Measurements from ENCODE around the gene PRR29.

PRR29 gene

DNA sequence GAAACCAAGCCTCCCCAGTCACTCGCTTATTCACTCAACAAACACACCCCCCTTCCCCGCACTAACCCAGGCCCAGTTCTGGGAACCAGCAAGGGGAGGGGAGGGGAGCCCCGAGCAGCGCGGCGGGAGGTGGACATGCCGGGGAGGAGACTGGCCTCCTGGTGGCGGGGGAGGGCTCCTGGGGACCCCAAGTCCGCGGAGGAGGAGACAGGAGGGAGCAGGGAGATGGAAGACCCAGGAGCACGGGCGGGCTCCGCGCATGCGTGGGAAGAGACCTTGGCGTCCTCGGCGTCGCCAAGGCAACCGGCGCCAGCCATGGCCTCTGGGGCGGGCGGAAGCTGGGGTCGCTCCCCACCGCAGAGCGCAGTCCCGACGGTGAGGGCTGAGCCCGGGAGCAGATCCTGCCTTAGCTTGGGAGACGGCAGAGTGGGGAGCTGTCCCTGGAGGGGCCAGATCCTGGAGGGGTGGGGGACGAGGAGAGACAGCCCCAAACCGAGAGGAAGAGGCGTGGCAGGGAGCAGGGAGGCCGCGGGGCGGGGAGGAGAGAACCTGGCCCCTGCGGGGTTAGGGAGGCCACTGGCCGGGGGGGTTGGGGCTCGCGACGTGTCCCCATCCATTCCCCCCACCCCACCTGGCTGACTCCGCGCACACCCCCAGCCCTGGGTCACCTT, at the start of gene PRR29:
Gene PRR29 (plus strand): TSS at position 302 of the 671 bp plus-strand sequence. CDS start 14 bp downstream, at position 316.
- DNase-seq: peak; percentile 85

DNA sequence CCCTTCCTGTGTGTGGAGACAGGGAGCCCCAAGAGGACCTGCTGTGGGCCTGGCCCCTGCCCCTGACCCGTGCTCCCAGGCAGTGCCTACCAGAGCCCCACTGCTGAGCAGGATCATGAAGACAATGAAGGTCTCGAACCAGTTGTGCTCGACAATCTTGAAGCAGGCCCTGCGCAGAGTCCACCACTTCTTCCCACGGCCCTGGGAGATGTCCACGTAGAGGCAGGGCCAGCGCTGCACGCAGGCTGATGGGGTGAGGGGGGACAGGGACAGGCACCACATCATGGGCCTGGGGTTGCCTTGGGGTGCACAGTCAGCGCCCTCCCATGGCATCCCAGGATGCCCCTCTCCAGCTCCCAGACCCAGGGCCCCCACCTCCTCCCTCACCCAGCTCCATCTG, 49.6 kb upstream of the PRR29 start:
- no peak for DNase-seq

DNA sequence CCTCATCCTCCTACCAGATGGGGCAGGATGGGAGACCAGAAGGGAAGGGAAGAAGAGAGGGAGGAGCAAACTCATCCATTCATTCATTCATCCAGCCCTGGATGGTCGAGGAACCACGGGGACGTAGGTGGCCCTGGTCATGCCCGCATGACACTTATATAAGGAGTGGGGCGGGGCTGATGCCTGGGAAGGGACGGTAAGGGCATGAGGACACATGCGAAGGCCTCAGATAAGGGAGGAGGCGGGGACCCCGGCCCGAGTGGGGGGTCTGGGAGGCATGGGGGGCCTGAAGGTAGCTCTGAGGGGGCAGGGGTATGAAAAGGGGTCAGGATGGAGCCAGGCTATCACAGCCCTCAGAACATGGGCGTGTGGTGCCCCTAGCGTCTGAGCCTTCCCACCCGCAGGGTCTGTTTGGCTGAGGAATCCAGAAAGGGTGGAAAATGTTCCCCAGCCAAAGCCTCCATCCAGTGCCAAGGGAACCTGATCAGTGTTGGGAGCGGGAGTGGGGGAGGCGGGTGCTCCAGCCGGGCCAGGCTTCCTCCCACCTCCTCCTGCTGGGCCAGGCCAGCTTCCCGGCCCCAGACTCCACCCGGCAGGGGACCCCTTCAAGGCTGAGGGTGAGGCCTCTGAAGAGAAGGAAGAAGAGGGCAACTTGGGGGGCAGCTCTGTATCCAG, 48.4 kb upstream of the PRR29 start:
- peak; percentile 67 for DNase-seq

DNA sequence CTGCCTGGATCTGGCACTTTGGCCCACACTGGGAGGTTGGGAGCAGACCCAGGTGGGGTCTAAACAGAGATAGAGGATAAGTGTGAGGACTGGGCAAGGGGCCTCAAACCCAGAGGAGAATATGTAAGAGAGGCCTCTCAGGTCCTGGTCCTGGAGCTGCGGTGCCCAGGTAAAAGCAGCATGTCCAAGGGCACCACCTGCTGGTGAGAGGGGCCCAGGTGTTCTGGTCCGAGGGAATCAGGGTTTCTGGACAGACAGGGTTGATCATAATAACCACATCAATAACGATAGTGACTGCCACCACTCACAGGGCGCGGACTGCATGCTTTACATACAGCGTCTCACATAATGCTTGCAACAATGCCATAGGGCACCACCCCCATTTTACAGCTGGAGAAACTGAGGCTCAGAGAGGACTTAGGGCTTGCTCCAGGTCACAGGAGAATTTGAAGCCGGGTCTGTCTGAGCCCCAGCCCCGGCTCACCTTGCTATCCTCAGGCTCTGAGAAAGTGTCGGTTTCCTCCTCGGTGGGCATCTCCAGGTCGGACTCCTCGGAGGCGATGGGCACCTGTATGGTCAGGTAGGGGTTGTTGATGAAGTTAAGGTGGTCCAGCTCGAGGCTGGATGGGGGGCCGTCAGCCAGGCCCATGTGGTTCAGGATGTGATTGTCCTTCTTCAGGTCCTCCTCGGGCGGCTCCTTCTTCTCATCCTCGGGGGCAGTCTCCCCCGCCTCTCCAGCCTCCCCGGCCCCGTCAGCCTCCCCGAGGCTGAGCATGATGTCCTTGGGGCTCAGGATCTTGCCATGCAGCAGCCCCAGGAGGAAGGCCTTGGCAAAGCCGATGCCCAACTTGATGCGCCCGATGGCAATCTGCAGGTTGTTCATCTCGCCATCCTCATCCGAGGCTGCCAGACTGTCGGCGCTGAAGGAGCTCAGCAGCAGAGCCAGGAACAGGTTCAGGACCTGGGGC, 46.9 kb upstream of the PRR29 start:
- no peak for DNase-seq

DNA sequence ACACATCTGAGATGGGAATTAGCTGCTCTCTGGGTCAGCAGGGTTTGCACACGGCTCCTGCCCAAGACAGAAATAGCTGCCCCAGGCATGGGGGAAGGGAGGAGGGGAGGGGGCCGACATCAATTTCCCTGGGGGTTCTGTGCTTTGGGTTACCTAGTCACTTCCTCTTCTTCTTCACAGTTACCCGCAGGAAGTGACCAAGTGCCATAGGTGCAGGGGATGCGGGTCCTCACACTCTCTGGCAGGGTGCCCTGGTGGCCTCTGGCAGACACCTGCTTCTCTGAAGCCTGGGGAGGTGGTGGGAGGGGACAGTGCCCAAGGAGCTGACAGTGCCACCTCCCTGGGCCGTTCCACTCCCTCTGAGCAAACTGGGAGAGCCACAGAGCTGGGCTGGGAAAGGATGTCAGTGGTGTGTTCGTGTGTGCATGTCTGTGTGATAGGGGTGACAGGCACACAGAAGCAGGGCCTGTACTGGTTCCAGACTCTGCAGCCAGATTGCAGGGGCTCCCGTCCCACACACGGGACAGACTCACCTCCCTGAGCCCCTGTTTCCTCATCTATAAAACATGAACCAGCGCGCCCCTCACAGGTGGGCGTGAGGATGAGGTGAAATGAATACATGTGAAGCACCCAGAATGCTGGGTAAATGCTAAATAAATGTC, 43.6 kb upstream of the PRR29 start:
- no peak for DNase-seq

DNA sequence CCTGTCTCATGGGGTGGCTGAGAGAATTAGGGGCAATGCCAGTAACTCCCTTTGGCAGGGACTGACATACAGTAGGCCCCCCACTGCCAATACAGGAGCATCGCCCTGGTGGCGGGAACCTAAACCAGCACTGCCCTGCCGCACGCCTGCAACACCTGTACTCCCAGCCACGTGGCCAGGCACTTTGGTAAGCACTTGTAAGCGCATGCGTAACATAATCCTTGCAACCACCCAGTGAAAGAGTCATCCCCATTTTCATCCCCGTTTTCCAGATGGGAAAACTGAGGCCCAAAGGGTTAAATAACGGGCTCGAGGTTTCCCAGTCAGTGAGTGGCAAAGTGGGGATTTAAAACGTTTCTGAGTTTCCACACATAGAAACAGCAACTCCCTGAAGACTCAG, 42.9 kb upstream of the PRR29 start:
- DNase-seq: no peak

DNA sequence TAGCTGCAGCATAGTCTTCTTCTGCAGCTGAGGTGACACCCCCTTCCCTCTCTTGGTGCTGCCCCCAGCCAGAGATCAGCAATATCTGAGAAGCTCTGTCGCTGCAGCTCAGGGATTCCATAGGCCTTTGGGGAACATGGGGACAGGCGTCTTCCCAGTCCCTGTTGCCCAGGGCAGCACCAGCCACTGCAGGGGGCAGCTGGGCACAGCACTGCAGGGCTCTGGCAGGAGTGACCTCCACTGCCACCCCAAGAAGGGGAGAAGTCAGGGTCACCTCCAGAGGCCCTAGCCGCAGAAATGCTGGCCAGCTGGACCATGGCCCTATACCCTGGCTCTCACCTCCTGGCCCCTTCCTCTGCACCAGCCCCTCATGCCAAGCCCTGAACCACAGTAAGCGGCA, 42.4 kb upstream of the PRR29 start:
- no peak for DNase-seq

DNA sequence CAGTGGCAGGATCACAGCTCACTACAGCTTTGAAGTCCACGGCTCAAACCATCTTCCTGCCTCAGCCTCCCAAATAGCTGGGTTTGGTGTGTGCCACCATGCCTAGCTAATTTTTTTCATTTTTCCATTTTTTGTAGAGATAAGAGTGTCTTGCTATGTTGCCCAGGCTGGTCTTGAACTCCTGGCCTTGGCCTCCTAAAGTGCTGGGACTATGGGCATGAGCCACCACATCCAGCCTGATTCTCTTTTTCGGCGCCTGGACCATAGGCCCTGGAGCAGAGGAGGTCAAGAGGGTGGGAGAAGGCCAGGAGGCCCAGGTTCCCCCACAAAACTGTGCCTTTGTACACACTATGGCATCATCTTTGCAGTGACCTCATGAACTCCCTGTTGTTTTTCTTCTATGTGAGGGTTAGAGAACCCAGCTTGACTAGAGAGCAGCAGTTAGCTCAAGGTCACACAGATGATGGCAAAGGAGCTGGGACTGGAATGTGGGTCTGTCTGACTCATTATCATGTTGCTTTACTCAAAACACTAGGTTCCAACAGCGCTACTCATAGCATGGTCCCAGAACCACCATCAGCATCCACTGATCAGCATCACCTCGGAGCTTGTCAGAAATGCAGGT, 41.7 kb upstream of the PRR29 start:
- DNase-seq: no peak

DNA sequence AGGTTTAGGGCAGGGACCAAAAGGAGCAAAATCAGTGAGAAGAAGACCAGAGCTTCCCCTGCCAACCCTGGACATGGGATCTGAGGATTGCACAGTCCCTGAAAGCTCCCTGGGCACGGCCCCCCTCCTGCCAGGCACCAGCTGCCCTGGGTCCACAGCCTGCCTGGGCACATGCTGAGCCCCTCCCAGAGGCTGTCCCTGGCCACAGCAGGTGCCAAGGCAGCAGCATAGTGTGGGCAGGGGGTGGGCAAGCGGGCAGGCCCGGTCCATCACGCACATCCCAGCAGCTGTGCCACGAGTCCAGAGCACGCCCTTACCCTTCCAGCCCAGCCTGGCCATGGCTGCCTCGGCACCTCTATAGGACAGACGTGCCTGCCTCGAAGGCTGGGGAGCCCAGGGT, 38.1 kb upstream of the PRR29 start:
- DNase-seq: peak; percentile 52

DNA sequence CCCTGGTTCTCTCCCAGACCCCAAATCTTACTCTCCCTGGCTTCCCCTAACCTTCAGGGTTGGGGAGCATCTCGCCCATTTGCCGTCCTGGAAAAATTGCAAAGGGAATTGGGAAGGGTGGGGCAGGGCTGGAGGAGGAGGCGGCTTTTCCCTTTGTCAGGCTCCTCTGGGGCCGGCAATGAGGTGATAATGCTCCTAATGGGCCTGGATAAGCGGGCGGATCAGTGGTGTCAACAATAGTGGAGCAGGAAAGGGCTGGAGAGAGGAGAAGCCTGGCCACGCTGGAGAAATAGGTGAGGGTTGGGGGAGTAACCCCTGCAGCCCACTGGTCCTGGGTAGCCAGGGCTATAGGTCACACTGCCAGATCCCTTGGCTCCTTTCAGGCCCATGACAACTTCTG, 37.7 kb upstream of the PRR29 start:
- no peak for DNase-seq

DNA sequence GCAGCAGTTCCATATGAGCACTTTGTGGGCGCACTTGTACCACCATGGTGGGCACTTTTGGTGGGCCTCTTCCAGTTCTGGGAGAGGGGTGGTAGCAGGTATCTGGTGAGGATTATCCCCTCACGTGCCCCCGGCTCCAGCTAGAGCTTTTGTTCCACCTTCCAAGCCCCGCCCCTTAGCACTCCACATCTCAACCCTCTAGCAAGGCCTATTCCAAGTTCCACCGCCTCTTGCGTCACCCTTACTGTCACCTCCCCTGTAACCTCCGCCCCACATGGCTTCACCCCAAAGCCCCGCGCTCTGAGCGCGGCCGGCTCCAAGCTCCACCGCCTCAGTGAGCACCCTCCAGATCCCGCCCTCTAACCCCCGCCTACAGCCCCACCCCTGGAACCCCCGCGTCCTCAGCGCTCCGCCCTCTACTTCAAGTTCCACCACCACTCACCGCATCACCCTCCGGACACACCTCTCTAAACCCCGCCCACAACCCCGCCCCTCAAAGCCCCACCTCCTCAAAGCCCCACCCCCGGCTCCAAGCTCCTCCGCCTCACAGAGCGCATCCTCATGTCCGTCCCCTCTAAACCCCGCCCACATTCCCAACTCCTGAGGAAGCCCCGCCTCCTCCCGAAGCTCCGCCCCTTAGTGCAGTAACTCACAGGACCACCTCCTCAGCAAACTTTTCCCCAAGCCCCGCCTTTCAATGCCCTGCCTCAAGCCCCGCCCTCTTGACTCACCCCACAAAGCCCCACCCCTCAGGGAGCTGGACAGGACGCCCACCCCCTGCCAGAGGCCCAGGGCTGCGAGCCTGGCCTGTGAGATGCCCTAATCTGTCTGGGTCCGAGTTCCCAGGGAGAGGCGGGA, 36.6 kb upstream of the PRR29 start:
- peak; percentile 74 for DNase-seq

DNA sequence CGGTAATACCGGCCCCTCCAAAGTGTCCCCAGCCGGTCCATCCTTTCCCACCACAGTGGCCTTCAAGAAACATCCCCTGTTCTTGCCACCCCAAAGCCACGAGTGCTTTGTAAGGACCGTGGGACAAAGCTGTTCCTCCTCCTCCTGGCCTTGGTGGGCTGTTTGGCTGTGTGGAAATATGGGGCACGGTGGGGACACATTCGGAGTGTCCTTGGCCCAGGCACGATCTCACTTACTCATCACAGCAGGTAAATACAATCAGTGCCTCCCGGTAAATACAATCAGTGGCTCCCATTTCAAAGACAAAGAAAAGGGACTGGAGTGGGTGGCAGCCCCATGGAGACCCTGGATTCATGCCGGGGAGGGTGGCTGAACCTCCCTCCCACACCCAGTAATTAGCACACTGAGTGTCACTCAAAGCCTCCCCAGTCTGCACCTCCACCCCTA, 35.8 kb upstream of the PRR29 start:
- no peak for DNase-seq

DNA sequence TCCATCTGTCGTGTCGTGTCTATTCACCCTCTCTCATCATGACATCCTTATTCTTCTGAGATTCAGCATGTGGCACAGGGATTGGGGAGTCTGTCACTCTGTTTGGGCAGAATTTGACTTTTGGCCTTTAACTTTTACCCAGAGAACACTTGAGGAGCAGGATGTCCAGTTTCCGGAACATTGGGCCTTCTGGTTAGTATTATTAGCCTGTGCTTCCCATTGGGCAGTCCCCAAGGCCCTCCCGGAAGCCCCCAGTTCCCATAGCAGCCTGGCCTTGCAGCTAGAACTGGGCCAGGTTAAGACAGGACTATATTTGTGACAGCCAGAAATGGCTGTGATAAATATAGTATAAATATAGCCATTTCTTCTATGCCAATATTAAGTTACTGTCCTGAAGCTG, 35.0 kb upstream of the PRR29 start:
- no peak for DNase-seq

DNA sequence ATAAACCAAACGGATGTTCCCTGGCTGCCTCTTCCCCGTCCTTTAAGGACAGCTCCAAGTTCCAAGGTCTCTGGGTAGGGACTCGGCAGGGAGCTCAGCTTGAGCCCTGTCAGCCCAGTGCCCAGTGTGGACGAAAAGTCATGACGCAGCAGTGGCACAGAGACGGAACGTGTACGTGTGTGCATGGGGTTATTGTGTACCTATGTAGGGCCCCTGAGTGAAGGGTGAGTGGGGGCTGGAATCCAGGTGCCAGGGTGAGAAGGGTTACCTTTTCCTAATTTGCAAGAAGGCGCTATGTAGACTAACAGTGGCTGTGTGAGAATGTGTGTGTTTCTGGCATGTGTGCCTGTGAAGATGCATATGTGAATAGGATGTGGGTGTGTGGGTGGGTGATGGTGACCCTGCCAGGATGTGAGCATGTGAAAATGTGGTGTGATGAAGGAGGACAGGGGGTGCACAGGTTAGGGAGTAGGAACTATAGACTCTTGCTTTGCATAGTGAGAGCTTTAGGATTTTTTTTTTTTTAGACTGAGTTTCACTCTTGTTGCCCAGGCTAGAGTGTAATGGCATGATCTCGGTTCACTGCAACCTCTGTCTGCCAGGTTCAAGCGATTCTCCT, 31.4 kb upstream of the PRR29 start:
- no peak for DNase-seq

DNA sequence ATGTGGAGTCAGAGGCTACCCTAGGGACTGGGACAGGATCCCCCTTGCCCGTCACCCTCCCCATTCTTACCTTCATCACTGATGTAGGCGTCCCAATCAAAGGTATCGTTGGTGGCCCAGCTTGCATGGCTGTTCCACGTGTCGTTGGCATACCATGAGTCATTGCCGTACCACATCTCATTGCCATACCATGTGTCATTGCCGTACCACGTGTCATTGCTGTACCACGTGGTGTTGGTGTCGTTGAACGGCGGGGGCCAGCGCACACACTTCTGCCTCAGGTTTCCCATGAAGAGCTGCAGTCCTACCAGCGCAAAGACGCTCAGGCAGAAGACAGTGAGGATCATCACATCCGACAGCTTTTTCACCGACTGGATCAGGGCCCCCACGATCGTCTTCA, 30.2 kb upstream of the PRR29 start:
- no peak for DNase-seq

DNA sequence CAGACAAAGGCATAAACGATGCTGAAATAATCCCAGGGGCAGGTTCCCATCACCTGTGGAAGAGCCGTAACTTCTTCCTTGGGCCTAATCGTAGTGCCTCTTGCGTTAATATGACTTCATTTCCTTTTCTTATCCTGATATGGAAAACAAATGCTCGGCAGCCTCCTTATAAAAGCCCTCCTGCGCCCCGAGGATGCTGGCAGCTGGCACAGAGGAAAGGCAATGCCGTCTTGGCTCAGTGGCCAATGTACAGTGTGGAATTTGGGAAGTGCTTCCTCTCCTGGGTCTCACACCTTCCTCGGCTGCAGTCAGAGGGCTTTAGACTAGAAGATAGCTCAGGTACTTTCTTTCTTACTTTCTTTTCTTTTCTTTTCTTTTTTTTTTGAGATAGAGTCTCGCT, 28.9 kb upstream of the PRR29 start:
- DNase-seq: no peak

DNA sequence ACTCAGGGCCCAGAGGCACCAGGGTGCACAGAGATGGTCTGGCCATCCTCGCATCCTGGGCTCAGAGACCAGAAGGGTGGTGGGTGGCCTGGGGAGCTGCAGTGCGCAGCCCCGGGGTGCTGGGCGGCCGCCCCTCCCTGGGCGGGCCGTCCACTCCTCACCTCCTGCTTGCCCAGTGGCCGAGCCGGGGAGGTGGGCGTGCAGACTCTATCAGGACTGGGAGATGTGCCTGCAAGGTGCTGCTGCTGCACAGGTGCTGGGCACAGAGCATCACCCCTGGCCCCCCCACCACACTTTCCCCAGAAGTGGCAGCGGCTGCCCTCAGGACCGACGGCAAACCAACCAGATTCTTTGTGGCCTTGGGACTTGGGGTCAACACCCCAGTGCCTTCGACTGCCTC, 25.4 kb upstream of the PRR29 start, which contains the start of gene SCN4A:
Gene SCN4A (minus strand): TSS at position 123 of the 400 bp plus-strand sequence. CDS start 77 bp downstream, at position 46.
- no peak for DNase-seq

DNA sequence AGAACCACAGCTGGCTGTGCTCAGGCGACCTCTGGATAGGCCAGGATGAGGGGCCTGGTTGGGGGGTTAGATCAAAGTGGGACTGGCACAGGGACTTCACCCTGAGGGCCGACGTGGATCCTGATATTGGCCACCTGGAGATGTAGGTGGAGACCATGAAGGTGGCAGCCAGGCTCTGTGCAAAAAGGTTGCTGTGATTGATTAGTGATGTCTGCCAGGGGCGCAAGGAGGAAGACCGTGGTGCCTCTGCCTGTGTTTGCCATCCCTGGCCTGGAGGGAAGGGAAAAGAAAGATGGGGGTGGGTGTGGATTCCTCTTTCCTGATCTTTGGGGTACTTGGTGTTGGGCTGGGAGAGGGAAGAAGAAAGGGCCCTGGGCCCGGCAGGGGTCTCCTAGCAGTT, 24.9 kb upstream of the PRR29 start:
- no peak for DNase-seq

DNA sequence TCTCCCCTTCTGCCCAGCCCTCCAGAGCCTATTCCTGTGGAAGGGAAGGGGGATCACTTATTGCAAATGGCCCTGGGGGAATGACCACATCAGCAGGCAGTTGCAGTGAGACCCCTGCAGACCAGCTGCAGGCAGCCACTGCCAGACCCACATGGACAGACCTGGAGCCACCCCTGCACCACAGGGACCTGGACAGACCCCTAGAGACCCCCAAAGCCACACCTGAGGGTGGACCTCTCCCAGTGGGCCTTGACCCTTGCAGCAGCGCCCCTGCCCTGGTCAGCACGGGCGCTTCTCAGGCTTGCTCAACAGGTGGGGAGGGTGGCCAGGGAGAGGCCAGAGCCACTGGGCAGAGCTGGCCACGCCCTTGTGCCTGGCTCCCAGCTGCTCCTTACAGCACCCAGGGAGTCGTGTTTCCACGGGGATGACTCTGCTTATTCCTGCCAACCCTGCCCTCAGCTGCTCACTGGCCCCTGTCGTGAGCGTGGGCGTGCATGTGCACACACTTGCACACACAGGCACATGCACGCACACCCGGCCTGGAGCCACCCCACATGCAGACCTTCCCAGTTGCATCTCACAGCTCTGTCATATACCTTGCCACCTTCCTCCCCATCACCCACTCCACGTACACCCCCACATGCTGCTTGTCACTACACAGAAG, 24.1 kb upstream of the PRR29 start:
- DNase-seq: no peak

DNA sequence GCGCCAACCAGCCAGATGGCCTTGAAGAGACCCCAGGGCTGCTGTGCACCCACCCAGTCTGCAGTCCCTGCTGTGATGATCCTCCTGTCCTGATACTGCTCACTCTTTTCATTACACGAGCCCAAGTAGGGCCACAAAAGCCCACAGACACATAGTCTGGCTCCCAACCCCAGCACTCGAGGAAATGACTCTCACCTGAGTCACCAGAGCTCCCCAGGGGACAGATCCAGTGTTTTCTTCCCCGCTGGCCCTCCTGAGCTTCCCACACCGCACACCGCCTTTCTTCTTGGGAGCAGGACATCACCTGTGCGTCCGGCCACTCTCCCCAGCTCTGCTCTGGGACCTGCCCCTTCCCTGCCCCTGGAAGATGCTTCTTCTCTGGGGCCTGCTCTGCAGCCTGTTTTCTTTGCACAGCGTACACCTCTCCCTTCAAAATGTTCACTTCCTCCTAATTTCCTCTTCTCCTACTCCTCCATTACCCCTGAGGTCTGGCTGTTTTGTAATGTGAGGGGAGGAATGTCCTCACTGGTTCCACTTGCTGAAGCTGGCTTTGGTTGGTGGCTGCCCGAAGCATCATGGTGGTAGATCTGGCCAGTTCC, 23.5 kb upstream of the PRR29 start:
- DNase-seq: no peak
